ENCODE results near the gene ST6GALNAC4.

- TF ChIP-seq CTCF (optimal IDR thresholded peaks at IDR 0.05 in 1 of 3, IDR thresholded peaks at IDR 0.05 in 1 of 3, conservative IDR thresholded peaks at IDR 0.05 in 1 of 3; ENCODE audit: extremely low read depth in 1 of 3, insufficient read depth in 2 of 3, low read length in 3 of 3) (no peak), EZH2 (IDR thresholded peaks at IDR 0.05; ENCODE audit: low read length) (no peak)
Observed at GRCh38 chr9:127905788-127906191, 11.1 kb downstream of the ST6GALNAC4 start.
